ENCODE results near the gene ACP4.
"Not testable (repeated sequence)": the region's sequence is repeated elsewhere in the genome, so short reads cannot be mapped to it uniquely, and the experiment has no call there.

ACP4 gene

DNA sequence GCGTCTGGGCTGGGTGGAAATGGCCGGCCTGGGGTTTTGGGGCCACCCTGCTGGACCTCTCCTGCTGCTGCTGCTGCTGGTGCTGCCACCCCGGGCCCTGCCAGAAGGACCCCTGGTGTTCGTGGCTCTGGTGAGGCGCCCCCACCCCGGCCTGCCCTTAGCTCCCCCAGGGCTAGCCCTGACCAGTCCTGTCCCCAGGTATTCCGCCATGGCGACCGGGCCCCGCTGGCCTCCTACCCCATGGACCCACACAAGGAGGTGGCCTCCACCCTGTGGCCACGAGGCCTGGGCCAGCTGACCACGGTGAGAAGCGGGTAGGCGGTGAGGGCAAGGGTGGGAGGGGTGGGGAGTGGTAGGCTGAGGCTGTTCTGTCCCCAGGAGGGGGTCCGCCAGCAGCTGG is at the start of gene ACP4:
Gene ACP4 (plus strand): TSS at position 20 of the 400 bp plus-strand sequence. CDS start 0 bp downstream, at position 20.
- H3K36me3 ChIP-seq (ENCODE audit: control insufficient read depth, insufficient read depth, low read length) = no peaks in the 10 kb centered on the region
- no peak within 1 kb of the TSS for H3K9ac ChIP-seq (ENCODE audit: low read length)
- H3K27ac ChIP-seq (ENCODE audit: low read depth, low read length) = no peak within 1 kb of the TSS
- H3K4me3 ChIP-seq (ENCODE audit: low read length) = no peak within 1 kb of the TSS
- no peaks in the 10 kb centered on the region for H3K4me1 ChIP-seq (ENCODE audit: control insufficient read depth, insufficient read depth, low read length)
- no peaks in the 10 kb centered on the region for H3K27me3 ChIP-seq (ENCODE audit: control insufficient read depth, insufficient read depth, low read length)

- Histone ChIP-seq H3K9ac (ENCODE audit: low read length) (no peak overlapping the region), H3K4me1 (ENCODE audit: control insufficient read depth, insufficient read depth, low read length) (no peaks in the 10 kb centered on the region), H3K27ac (ENCODE audit: low read depth, low read length) (no peak overlapping the region), H3K27me3 (ENCODE audit: control insufficient read depth, insufficient read depth, low read length) (peaks cover 3% of the 10 kb centered on the region), H3K36me3 (ENCODE audit: control insufficient read depth, insufficient read depth, low read length) (no peaks in the 10 kb centered on the region), H3K4me3 (ENCODE audit: low read length) (no peak overlapping the region)
These were observed 48.9 kb upstream of the ACP4 start for GRCh38 chr19:50741179-50741933.

GRCh38 chr19:50743537-50743936 is 46.7 kb upstream of the ACP4 start:
- Histone ChIP-seq H3K36me3 (ENCODE audit: control insufficient read depth, insufficient read depth, low read length) (no peaks in the 10 kb centered on the region), H3K27me3 (ENCODE audit: control insufficient read depth, insufficient read depth, low read length) (peaks cover 3% of the 10 kb centered on the region), H3K27ac (ENCODE audit: low read depth, low read length) (no peak overlapping the region), H3K4me3 (ENCODE audit: low read length) (no peak overlapping the region), H3K9ac (ENCODE audit: low read length) (no peak overlapping the region), H3K4me1 (ENCODE audit: control insufficient read depth, insufficient read depth, low read length) (no peaks in the 10 kb centered on the region)

- H3K27me3 ChIP-seq (ENCODE audit: control insufficient read depth, insufficient read depth, low read length) = peaks cover 3% of the 10 kb centered on the region
- no peak overlapping the region for H3K4me3 ChIP-seq (ENCODE audit: low read length)
- no peaks in the 10 kb centered on the region for H3K4me1 ChIP-seq (ENCODE audit: control insufficient read depth, insufficient read depth, low read length)
- no peak overlapping the region for H3K27ac ChIP-seq (ENCODE audit: low read depth, low read length)
- H3K9ac ChIP-seq (ENCODE audit: low read length) = no peak overlapping the region
- no peaks in the 10 kb centered on the region for H3K36me3 ChIP-seq (ENCODE audit: control insufficient read depth, insufficient read depth, low read length)
These were observed 45.0 kb upstream of the ACP4 start for GRCh38 chr19:50745221-50745620.

DNA sequence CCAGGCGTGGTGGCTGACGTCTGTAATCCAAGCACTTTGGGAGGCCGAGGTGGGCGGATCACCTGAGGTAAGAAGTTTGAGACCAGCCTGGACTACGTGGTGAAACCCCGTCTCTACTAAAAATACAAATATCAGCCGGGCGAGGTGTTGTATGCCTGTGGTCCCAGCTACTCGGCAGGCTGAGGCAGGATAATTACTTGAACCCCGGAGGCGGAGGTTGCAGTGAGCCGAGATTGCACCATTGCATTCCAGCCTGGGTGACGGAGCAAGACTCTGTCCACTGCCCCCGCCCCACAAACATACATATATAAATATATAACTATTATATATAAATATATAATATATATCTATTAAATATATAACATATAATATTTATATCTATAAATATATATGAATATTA is 43.1 kb upstream of the ACP4 start:
- not testable (repeated sequence) for H3K27ac ChIP-seq (ENCODE audit: low read depth, low read length); H3K4me3 ChIP-seq (ENCODE audit: low read length); H3K27me3 ChIP-seq (ENCODE audit: control insufficient read depth, insufficient read depth, low read length); H3K36me3 ChIP-seq (ENCODE audit: control insufficient read depth, insufficient read depth, low read length); H3K4me1 ChIP-seq (ENCODE audit: control insufficient read depth, insufficient read depth, low read length); H3K9ac ChIP-seq (ENCODE audit: low read length)

DNA sequence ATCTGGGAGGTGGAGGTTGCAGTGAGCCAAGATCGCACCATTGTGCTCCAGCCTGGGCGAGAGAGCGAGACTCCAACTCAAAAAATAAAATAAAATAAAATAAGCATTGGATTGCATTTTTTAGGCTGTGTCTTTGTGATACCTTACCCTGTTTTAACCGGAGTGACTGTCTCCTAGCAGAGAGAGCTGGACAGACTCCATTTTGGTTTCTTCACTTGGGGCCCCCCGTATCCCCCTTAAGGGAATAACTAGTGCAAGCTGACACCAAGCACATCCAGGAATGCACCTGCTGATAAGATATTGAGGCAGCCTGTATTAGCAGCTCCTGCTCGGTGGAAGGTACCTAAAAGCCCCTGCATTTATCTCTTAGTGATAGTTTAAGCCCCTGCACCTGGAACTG is 40.7 kb upstream of the ACP4 start:
- Histone ChIP-seq H3K27me3 (ENCODE audit: control insufficient read depth, insufficient read depth, low read length) (no peaks in the 10 kb centered on the region), H3K9ac (ENCODE audit: low read length) (no peak overlapping the region), H3K4me3 (ENCODE audit: low read length) (no peak overlapping the region), H3K27ac (ENCODE audit: low read depth, low read length) (no peak overlapping the region), H3K36me3 (ENCODE audit: control insufficient read depth, insufficient read depth, low read length) (no peaks in the 10 kb centered on the region), H3K4me1 (ENCODE audit: control insufficient read depth, insufficient read depth, low read length) (no peaks in the 10 kb centered on the region)

DNA sequence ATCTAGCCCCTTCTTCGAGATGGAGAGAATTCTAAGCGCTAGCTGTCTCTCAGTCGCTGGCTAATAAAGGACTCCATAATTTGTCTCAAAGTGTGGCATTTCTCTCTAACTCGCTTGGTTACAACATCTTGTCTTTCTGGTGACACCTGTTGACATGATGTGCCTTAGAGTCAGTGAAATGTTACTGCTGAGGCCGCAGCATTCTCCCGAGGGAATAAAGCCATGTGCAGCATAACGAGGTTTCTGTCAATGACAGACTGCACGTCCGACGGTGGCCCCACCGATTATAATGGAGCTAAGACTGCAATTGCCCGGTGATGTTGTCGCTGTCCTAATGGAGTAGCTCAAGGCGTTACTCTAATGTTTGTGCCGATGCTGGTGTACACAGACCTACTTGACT is 40.2 kb upstream of the ACP4 start:
- no peaks in the 10 kb centered on the region for H3K36me3 ChIP-seq (ENCODE audit: control insufficient read depth, insufficient read depth, low read length)
- H3K27ac ChIP-seq (ENCODE audit: low read depth, low read length) = no peak overlapping the region
- no peak overlapping the region for H3K9ac ChIP-seq (ENCODE audit: low read length)
- no peaks in the 10 kb centered on the region for H3K4me1 ChIP-seq (ENCODE audit: control insufficient read depth, insufficient read depth, low read length)
- H3K27me3 ChIP-seq (ENCODE audit: control insufficient read depth, insufficient read depth, low read length) = no peaks in the 10 kb centered on the region
- no peak overlapping the region for H3K4me3 ChIP-seq (ENCODE audit: low read length)

DNA sequence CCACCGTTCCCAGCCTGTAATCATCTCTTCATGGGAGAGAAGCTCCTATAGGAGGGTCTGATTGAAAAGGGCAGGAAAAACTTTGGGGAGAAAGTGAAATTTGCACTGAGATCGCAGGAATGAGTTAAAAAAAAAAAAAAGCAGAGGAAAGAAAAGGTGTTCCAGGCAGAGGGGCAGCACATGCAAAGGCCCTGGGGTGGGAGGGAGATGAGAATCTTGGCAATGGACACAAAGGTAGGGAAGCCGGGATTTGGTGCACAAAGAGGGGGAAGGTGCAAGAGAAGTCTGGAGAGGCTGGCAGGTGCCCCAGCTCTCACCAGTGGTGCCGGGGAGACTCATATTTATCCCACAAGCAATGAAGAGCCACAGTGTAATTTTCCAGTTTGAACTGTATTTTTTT is 36.3 kb upstream of the ACP4 start:
- peaks cover 2% of the 10 kb centered on the region for H3K27me3 ChIP-seq (ENCODE audit: control insufficient read depth, insufficient read depth, low read length)
- H3K36me3 ChIP-seq (ENCODE audit: control insufficient read depth, insufficient read depth, low read length) = no peaks in the 10 kb centered on the region
- H3K27ac ChIP-seq (ENCODE audit: low read depth, low read length) = no peak overlapping the region
- H3K4me3 ChIP-seq (ENCODE audit: low read length) = no peak overlapping the region
- no peak overlapping the region for H3K9ac ChIP-seq (ENCODE audit: low read length)
- H3K4me1 ChIP-seq (ENCODE audit: control insufficient read depth, insufficient read depth, low read length) = no peaks in the 10 kb centered on the region

DNA sequence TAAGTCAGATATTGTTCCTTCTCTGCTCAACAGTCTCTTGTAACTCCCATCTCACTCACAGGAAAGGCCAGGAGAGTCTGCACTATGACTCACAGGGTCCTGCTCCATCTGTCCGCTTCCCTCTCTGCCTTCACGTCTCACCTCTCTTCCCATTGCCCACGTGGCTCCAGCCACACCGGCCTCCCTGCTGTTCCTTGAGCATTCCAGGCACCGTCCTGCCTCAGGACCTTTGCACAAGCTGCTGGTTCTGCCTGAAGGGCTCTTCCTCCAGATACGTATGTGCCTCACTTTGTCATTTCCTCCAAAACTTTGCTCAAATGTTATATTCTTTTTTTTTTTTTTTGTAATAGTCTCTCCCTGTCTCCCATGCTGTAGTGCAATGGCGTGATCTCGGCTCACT is 34.0 kb upstream of the ACP4 start:
- not testable (repeated sequence) for H3K36me3 ChIP-seq (ENCODE audit: control insufficient read depth, insufficient read depth, low read length); H3K27ac ChIP-seq (ENCODE audit: low read depth, low read length); H3K27me3 ChIP-seq (ENCODE audit: control insufficient read depth, insufficient read depth, low read length); H3K9ac ChIP-seq (ENCODE audit: low read length); H3K4me3 ChIP-seq (ENCODE audit: low read length); H3K4me1 ChIP-seq (ENCODE audit: control insufficient read depth, insufficient read depth, low read length)

DNA sequence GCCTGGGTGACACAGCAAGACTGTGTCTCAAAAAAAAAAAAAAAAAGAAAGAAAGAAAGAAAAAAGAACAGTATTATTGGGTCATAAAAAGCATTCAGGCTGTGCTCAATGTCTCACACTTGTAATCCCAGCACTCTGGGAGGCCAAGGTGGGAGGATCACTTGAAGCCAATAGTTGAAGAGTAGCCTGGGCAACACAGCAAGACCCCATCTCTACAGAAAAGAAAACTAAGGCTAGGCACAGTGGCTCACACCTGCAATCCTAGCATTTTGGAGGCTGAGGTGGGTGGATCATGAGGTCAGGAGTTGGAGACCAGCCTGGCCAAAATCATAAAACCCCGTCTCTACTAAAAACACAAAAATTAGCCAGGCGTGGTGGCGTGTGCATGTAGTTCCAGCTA is 32.6 kb upstream of the ACP4 start:
- not testable (repeated sequence) for H3K36me3 ChIP-seq (ENCODE audit: control insufficient read depth, insufficient read depth, low read length); H3K4me3 ChIP-seq (ENCODE audit: low read length); H3K27me3 ChIP-seq (ENCODE audit: control insufficient read depth, insufficient read depth, low read length); H3K9ac ChIP-seq (ENCODE audit: low read length); H3K27ac ChIP-seq (ENCODE audit: low read depth, low read length); H3K4me1 ChIP-seq (ENCODE audit: control insufficient read depth, insufficient read depth, low read length)

DNA sequence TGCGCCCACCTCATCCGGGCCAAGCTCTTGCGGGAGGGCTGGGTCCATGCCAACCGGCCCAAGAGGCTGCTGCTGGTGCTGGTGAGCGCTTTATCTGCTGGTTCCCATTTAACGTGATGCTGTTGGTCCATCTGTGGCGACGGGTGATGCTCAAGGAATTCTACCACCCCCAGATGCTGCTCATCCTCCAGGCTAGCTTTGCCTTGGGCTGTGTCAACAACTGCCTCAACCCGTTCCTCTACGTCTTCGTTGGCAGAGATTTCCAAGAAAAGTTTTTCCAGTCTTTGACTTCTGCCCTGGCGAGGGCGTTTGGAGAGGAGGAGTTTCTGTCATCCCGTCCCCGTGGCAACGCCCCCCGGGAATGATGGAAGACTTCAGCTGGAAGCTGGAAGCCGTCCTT is 31.1 kb upstream of the ACP4 start:
- H3K27me3 ChIP-seq (ENCODE audit: control insufficient read depth, insufficient read depth, low read length); H3K4me1 ChIP-seq (ENCODE audit: control insufficient read depth, insufficient read depth, low read length); H3K36me3 ChIP-seq (ENCODE audit: control insufficient read depth, insufficient read depth, low read length): not testable (repeated sequence)

DNA sequence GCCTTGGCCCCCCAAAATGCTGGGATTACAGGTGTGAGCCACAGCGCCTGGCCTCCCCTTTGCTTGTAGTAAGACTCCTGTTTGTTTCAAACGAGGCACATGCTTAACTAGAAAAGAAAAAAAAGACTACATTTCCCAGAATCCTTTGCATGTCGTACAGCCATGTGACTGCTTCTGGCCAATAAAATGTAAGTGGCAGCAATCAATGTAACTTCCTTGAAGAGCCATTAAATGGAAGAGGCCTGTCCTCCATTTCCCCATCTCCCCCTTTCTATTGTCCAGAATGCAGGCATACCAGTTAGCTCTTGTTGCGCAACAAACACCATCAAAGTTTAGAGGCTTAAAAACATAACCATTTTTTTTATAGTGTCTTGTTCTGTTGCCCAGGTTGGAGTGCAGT is 30.3 kb upstream of the ACP4 start:
- H3K27me3 ChIP-seq (ENCODE audit: control insufficient read depth, insufficient read depth, low read length) = peaks cover 2% of the 10 kb centered on the region
- no peak overlapping the region for H3K9ac ChIP-seq (ENCODE audit: low read length)
- no peaks in the 10 kb centered on the region for H3K4me1 ChIP-seq (ENCODE audit: control insufficient read depth, insufficient read depth, low read length)
- no peak overlapping the region for H3K27ac ChIP-seq (ENCODE audit: low read depth, low read length)
- H3K36me3 ChIP-seq (ENCODE audit: control insufficient read depth, insufficient read depth, low read length) = no peaks in the 10 kb centered on the region
- H3K4me3 ChIP-seq (ENCODE audit: low read length) = no peak overlapping the region

More for the DNA sequence above, 31.1 kb upstream of the ACP4 start:
- H3K9ac ChIP-seq (ENCODE audit: low read length); H3K27ac ChIP-seq (ENCODE audit: low read depth, low read length); H3K4me3 ChIP-seq (ENCODE audit: low read length): not testable (repeated sequence)

- not testable (repeated sequence) for H3K9ac ChIP-seq (ENCODE audit: low read length); H3K36me3 ChIP-seq (ENCODE audit: control insufficient read depth, insufficient read depth, low read length); H3K4me1 ChIP-seq (ENCODE audit: control insufficient read depth, insufficient read depth, low read length); H3K4me3 ChIP-seq (ENCODE audit: low read length); H3K27me3 ChIP-seq (ENCODE audit: control insufficient read depth, insufficient read depth, low read length); H3K27ac ChIP-seq (ENCODE audit: low read depth, low read length)
These were observed 28.7 kb upstream of the ACP4 start for GRCh38 chr19:50761501-50761900.

Data from rectal smooth muscle tissue (tissue), 1 donor.